Measurements from ENCODE around the gene SCGB3A1. TPM values are rescaled to one million over a fixed set of nuclear protein-coding genes. Genes with fewer than 3 reads are reported as not detected.

SCGB3A1 gene
- total RNA-seq, 1 experiment from 2014 or later: not detected

GRCh38 chr5:180608572-180609310, 17.4 kb upstream of the SCGB3A1 start:
- Histone ChIP-seq H4K20me1 (ENCODE audit: low read length) (no peaks in the 10 kb centered on the region), H3K4me1 (ENCODE audit: insufficient read depth, low read length) (no peaks in the 10 kb centered on the region), H3K9ac (ENCODE audit: low read length) (no peak overlapping the region), H3K4me2 (ENCODE audit: low read length) (no peak overlapping the region), H2AFZ (ENCODE audit: low read length) (no peak overlapping the region), H3K27ac (ENCODE audit: low read length) (no peak overlapping the region), H3K79me2 (ENCODE audit: low read length) (no peaks in the 10 kb centered on the region), H3K9me2 (replicated peaks; ENCODE audit: low read length) (no peaks in the 10 kb centered on the region), H3K36me3 (ENCODE audit: low read depth, low read length) (no peaks in the 10 kb centered on the region), H3K27me3 (ENCODE audit: low read length) (0 out of 2 replicates have a peak, but pooled peaks cover 3% of the 10 kb centered on the region), H3K9me3 (ENCODE audit: low read length) (no peaks in the 10 kb centered on the region), H3F3A (ENCODE audit: low read length, unreplicated experiment) (no peaks in the 10 kb centered on the region), H3K4me3 (ENCODE audit: low read length) (no peak overlapping the region)
- no peak for DNase-seq
- no TSS peak for BruUV-seq (replicated peaks)
- intact Hi-C loops (cut with micrococcal nuclease): loop anchor here (5.0 to 10.0 kb wide), 2 partner anchors 114 to 316 kb away; partner anchors contain the start of genes CNOT6 and MAPK9
- ChIA-PET CTCF (no interaction called here), POLR2A (ENCODE audit: unreplicated experiment) (no interaction called here)
- no peak for ATAC-seq
- TF ChIP-seq EZH2phosphoT487 (IDR thresholded peaks at IDR 0.05; ENCODE audit: borderline replicate concordance, low read length) (no peak), CTCF (conservative IDR thresholded peaks at IDR 0.05; ENCODE audit: low read depth, low read length) (no peak), EZH2 (IDR thresholded peaks at IDR 0.05; ENCODE audit: low read length, unreplicated experiment) (no peak)

GRCh38 chr5:180607861-180608571, 16.7 kb upstream of the SCGB3A1 start:
- ATAC-seq: no peak

More at GRCh38 chr5:180607861-180608571, 16.7 kb upstream of the SCGB3A1 start:
- Histone ChIP-seq H3K4me3 (ENCODE audit: low read length) (no peak overlapping the region), H3K9me2 (replicated peaks; ENCODE audit: low read length) (no peaks in the 10 kb centered on the region), H3F3A (ENCODE audit: low read length, unreplicated experiment) (no peaks in the 10 kb centered on the region), H3K4me2 (ENCODE audit: low read length) (no peak overlapping the region), H3K79me2 (ENCODE audit: low read length) (no peaks in the 10 kb centered on the region), H2AFZ (ENCODE audit: low read length) (no peak overlapping the region), H3K27me3 (ENCODE audit: low read length) (no peaks in the 10 kb centered on the region), H3K36me3 (ENCODE audit: low read depth, low read length) (no peaks in the 10 kb centered on the region), H4K20me1 (ENCODE audit: low read length) (no peaks in the 10 kb centered on the region), H3K9ac (ENCODE audit: low read length) (no peak overlapping the region), H3K27ac (ENCODE audit: low read length) (no peak overlapping the region), H3K4me1 (ENCODE audit: insufficient read depth, low read length) (no peaks in the 10 kb centered on the region), H3K9me3 (ENCODE audit: low read length) (no peaks in the 10 kb centered on the region)
- no TSS peak for BruUV-seq (replicated peaks)
- no peak for DNase-seq
- CTCF ChIA-PET: no interaction called here
- intact Hi-C loops (cut with micrococcal nuclease): loop anchor here (5.0 to 10.0 kb wide), 2 partner anchors 113 to 316 kb away; partner anchors contain the start of genes CNOT6 and MAPK9
- TF ChIP-seq EZH2phosphoT487 (IDR thresholded peaks at IDR 0.05; ENCODE audit: borderline replicate concordance, low read length): no peak
- no peak for TF ChIP-seq CTCF (conservative IDR thresholded peaks at IDR 0.05; ENCODE audit: low read depth, low read length)
- TF ChIP-seq EZH2 (IDR thresholded peaks at IDR 0.05; ENCODE audit: low read length, unreplicated experiment): no peak
- POLR2A ChIA-PET (ENCODE audit: unreplicated experiment): no interaction called here
